Panc1 (cell line): ENCODE measurements around the gene GPC1. TPM values are rescaled to one million over a fixed set of nuclear protein-coding genes. Genes with fewer than 3 reads are reported as not detected.

ENCODE experiments used
- ATAC-seq: fragments of 200-7000 bp; cut with Tn5 transposase; 2 replicates; pipeline ENCODE4 v1.9.1; 2020; ENCODE audit warnings: mild to moderate bottlenecking, moderate library complexity
- BruUV-seq: library from RNA; stranded (reverse); fragments of 400-500 nt; replicated peaks from 2 replicates; lab custom pipeline; 2021; lab: Mats Ljungman, UMichigan
- CTCF ChIA-PET: fragments of 300-600 bp; sonication (Branson Sonifier 250); formaldehyde crosslinking; loops from one replicate; lab custom pipeline; 2022; ENCODE audit warnings: antibody characterized with exemption; lab: Charles Lee
- POLR2A ChIA-PET: fragments of 300-600 bp; sonication (Branson Sonifier 250); formaldehyde crosslinking; loops from one replicate; lab custom pipeline; 2022; ENCODE audit warnings: antibody characterized with exemption; lab: Charles Lee
- DNase-seq: peaks from one replicate; pipeline ENCODE4 v3.0.0-alpha.2; 2010; ENCODE audit warnings: low read depth, low spot score
- H3K27ac ChIP-seq: 2 replicates; pipeline ENCODE4 v1.5.1; 2011; ENCODE audit warnings: mild to moderate bottlenecking, low read length, inconsistent platforms
- H3K27me3 ChIP-seq: fragments of 200-500 bp; sonication (Bioruptor generic); 2 replicates; pipeline ENCODE4 v1.6.0; 2014; ENCODE audit warnings: low read length, inconsistent platforms; ENCODE audit not compliant: control insufficient read depth, insufficient read depth
- H3K36me3 ChIP-seq: fragments of 200-500 bp; sonication (Bioruptor generic); 2 replicates; pipeline ENCODE4 v1.5.1; 2014; ENCODE audit warnings: inconsistent platforms, mild to moderate bottlenecking, low read length, moderate library complexity; ENCODE audit not compliant: control insufficient read depth, insufficient read depth
- H3K4me1 ChIP-seq: 2 replicates; pipeline ENCODE4 v1.5.1; 2011; ENCODE audit warnings: inconsistent platforms, mild to moderate bottlenecking, low read length, moderate library complexity; ENCODE audit not compliant: control insufficient read depth, insufficient read depth
- H3K4me3 ChIP-seq, 2 experiments: 2 replicates each; pipeline ENCODE4 v1.5.1; 2011 to 2012; ENCODE audit warnings: low read depth in 2 of 2, low read length in 2 of 2, mild to moderate bottlenecking in 2 of 2, inconsistent platforms in 1 of 2, moderate library complexity in 1 of 2
- H3K9me3 ChIP-seq: fragments of 200-500 bp; sonication (Bioruptor generic); 2 replicates; pipeline ENCODE4 v1.5.1; 2014; ENCODE audit warnings: low read depth, mild to moderate bottlenecking, inconsistent platforms, low read length, moderate library complexity; ENCODE audit not compliant: control insufficient read depth, insufficient read depth
- CTCF ChIP-seq: fragments of 450-650 bp; IDR thresholded peaks from 2 replicates; pipeline ENCODE4 v1.5.1; 2017; ENCODE audit warnings: mild to moderate bottlenecking
- POLR2AphosphoS5 ChIP-seq: IDR thresholded peaks from 2 replicates; pipeline ENCODE4 v1.6.1; 2012; ENCODE audit warnings: mild to moderate bottlenecking, low read depth, low read length, moderate library complexity
- SIN3A ChIP-seq: IDR thresholded peaks from 2 replicates; pipeline ENCODE4 v1.6.1; 2012; ENCODE audit warnings: low read depth, mild to moderate bottlenecking, low read length, moderate library complexity, borderline replicate concordance; ENCODE audit not compliant: insufficient read depth
- TCF7L2 ChIP-seq: IDR thresholded peaks from 2 replicates; pipeline ENCODE4 v1.6.1; 2011; ENCODE audit warnings: mild to moderate bottlenecking, low read depth, low read length, inconsistent platforms
- in situ Hi-C: cut with HindIII; loops from 2 replicates; pipeline ENCODE4 v1.10.0; 2016; ENCODE audit warnings: low sequenced_read_pairs, low pct_unique_long_range_greater_than_20kb
- intact Hi-C: fragments of 100-400 bp; cut with micrococcal nuclease; formaldehyde crosslinking; loops from one replicate; pipeline ENCODE4 v1.10.0; 2022; ENCODE audit not compliant: unreplicated experiment
- total RNA-seq: library from RNA; stranded (reverse); gene quantifications from one replicate; pipeline ENCODE4 v1.2.1, GENCODE V29; 2021; ENCODE audit not compliant: unreplicated experiment
- TF ChIP-seq, protein P1 (sequence below), 2 experiments: IDR thresholded peaks; 2 replicates each; pipeline ENCODE4 v1.6.1; 2011 to 2012; ENCODE audit warnings: low read depth in 2 of 2, control low read depth in 1 of 2, low read length in 1 of 2, mild to moderate bottlenecking in 1 of 2, moderate library complexity in 1 of 2; ENCODE audit not compliant: insufficient read depth in 1 of 2

Gene GPC1
- total RNA-seq, 1 experiment from 2014 or later = 88.7 TPM

DNA sequence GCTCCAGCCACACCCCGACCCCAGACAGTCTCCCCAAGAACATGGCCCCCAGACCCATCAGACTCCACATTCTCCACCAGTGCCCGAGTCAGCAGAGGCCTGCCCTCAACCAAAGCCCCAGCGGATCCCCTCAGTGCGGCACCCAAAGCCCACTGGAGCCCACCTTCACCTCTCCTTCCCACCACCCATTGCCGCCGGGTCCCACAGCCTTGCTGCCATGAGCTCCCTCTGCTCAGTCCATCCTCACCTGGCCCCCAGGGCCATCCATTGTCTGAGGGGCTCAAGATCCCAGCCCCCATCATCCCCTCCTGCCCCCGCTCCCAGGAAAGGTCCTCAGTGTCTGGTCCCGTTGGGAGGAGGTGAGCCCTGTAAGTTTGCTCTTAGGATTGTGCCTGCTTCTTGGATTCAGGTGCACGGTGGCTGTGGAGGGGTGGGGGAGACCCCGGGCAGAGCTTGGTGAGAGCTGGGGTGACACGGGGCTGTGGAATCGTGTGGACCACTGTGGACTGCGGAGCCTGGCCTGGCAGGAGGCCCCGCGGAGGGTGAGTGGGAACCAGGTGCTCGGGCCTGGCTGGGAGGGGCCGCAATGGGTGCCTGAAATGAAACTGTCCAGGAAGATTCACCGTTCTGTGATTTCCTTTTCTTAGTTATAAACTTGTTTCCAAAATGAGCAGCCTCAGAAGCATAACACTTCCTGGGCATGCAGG is 32.7 kb upstream of the GPC1 start:
- H3K4me3 ChIP-seq = no peak overlapping the region
- TF ChIP-seq POLR2AphosphoS5 (no peak), TCF7L2 (no peak), CTCF (no peak), SIN3A (no peak)
- TF ChIP-seq, protein P1, sequence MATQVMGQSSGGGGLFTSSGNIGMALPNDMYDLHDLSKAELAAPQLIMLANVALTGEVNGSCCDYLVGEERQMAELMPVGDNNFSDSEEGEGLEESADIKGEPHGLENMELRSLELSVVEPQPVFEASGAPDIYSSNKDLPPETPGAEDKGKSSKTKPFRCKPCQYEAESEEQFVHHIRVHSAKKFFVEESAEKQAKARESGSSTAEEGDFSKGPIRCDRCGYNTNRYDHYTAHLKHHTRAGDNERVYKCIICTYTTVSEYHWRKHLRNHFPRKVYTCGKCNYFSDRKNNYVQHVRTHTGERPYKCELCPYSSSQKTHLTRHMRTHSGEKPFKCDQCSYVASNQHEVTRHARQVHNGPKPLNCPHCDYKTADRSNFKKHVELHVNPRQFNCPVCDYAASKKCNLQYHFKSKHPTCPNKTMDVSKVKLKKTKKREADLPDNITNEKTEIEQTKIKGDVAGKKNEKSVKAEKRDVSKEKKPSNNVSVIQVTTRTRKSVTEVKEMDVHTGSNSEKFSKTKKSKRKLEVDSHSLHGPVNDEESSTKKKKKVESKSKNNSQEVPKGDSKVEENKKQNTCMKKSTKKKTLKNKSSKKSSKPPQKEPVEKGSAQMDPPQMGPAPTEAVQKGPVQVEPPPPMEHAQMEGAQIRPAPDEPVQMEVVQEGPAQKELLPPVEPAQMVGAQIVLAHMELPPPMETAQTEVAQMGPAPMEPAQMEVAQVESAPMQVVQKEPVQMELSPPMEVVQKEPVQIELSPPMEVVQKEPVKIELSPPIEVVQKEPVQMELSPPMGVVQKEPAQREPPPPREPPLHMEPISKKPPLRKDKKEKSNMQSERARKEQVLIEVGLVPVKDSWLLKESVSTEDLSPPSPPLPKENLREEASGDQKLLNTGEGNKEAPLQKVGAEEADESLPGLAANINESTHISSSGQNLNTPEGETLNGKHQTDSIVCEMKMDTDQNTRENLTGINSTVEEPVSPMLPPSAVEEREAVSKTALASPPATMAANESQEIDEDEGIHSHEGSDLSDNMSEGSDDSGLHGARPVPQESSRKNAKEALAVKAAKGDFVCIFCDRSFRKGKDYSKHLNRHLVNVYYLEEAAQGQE (IDR thresholded peaks at IDR 0.05; ENCODE audit: insufficient read depth in 1 of 2, low read depth in 2 of 2, low read length in 1 of 2) = no peak
- intact Hi-C loops = no loop called here
- ATAC-seq = no peak
- no peaks in the 10 kb centered on the region for H3K4me1 ChIP-seq
- in situ Hi-C loops = no loop called here
- ChIA-PET CTCF (no interaction called here), POLR2A (interaction anchor here (0.7 kb wide), 1 partner anchor 53 kb away, joined by 3 read pairs; no protein-coding TSS in a partner anchor)
- H3K27me3 ChIP-seq = no peaks in the 10 kb centered on the region
- no peaks in the 10 kb centered on the region for H3K9me3 ChIP-seq
- no TSS peak for BruUV-seq
- H3K36me3 ChIP-seq = no peaks in the 10 kb centered on the region
- DNase-seq = no peak
- no peak overlapping the region for H3K27ac ChIP-seq

- intact Hi-C loops = no loop called here
- in situ Hi-C loops = no loop called here
- CTCF ChIA-PET = no interaction called here
Measured at GRCh38 chr2:240403396-240404104, 31.9 kb upstream of the GPC1 start.

More at GRCh38 chr2:240403396-240404104, 31.9 kb upstream of the GPC1 start:
- TF ChIP-seq SIN3A (no peak), CTCF (no peak), TCF7L2 (no peak), POLR2AphosphoS5 (no peak)
- TF ChIP-seq, protein P1 (IDR thresholded peaks at IDR 0.05; ENCODE audit: insufficient read depth in 1 of 2, low read depth in 2 of 2, low read length in 1 of 2) = no peak
- POLR2A ChIA-PET = no interaction called here
- H3K27ac ChIP-seq = no peak overlapping the region
- DNase-seq (no peak), ATAC-seq (no peak)
- H3K9me3 ChIP-seq = no peaks in the 10 kb centered on the region
- H3K36me3 ChIP-seq = no peaks in the 10 kb centered on the region
- no peaks in the 10 kb centered on the region for H3K4me1 ChIP-seq
- H3K27me3 ChIP-seq = no peaks in the 10 kb centered on the region
- BruUV-seq = no TSS peak
- no peak overlapping the region for H3K4me3 ChIP-seq
